SIG-M5 treated with dmso at 0.1 percent for 504 hours (cell line): ENCODE measurements around the gene FKRP.
"Not testable (repeated sequence)": the region's sequence is repeated elsewhere in the genome, so short reads cannot be mapped to it uniquely, and the experiment has no call there.

Experiments used
- DNase-seq: peaks from one replicate; lab custom pipeline; 2025; ENCODE audit not compliant: unreplicated experiment; lab: John Stamatoyannopoulos, UW

FKRP gene

GRCh38 chr19:46784262-46785053 is 38.6 kb downstream of the FKRP start:
- DNase-seq: peak; percentile 93

- DNase-seq: no peak
Measured at GRCh38 chr19:46785054-46785979, 39.5 kb downstream of the FKRP start.

- DNase-seq: no peak
Measured at GRCh38 chr19:46785980-46786235, 40.1 kb downstream of the FKRP start.

GRCh38 chr19:46786236-46787039 is 40.6 kb downstream of the FKRP start:
- DNase-seq: peak; percentile 89

GRCh38 chr19:46787040-46787330 is 41.1 kb downstream of the FKRP start:
- no peak for DNase-seq

GRCh38 chr19:46787331-46788261 is 41.7 kb downstream of the FKRP start:
- DNase-seq: peak; percentile 37

- DNase-seq: peak; percentile 96
Measured at GRCh38 chr19:46788262-46788967, 42.6 kb downstream of the FKRP start, which contains the start of gene SLC1A5. Gene SLC1A5 (minus strand): TSS chr19:46788594. CDS start chr19:46787965, 629 bp downstream.

- no peak for DNase-seq
Measured at GRCh38 chr19:46788968-46789338, 43.1 kb downstream of the FKRP start.

GRCh38 chr19:46789371-46789770 is 43.5 kb downstream of the FKRP start:
- DNase-seq: no peak

GRCh38 chr19:46791944-46792343 is 46.1 kb downstream of the FKRP start:
- DNase-seq: peak; percentile 60

- DNase-seq: no peak
Measured at GRCh38 chr19:46797881-46798280, 52.0 kb downstream of the FKRP start.

GRCh38 chr19:46798713-46799112 is 52.9 kb downstream of the FKRP start:
- DNase-seq: no peak

GRCh38 chr19:46802152-46802551 is 56.3 kb downstream of the FKRP start:
- DNase-seq: no peak

GRCh38 chr19:46803555-46803954 is 57.7 kb downstream of the FKRP start:
- DNase-seq: no peak

GRCh38 chr19:46804432-46804831 is 58.6 kb downstream of the FKRP start:
- not testable (repeated sequence) for DNase-seq

- no peak for DNase-seq
Measured at GRCh38 chr19:46806656-46807055, 60.8 kb downstream of the FKRP start.
